Progenitor cell of endocrine pancreas (in vitro differentiated cells): ENCODE results near the gene CHMP2A. TPM values are rescaled to one million over a fixed set of nuclear protein-coding genes. Genes with fewer than 3 reads are reported as not detected.

Source experiments
- DNase-seq: peaks from one replicate; pipeline ENCODE4 v3.0.0; 2021; ENCODE audit warnings: low spot score; ENCODE audit not compliant: unreplicated experiment
- H3K27ac Mint-ChIP-seq: 2 replicates; pipeline ENCODE4 v1.8.0; 2021; ENCODE audit warnings: mild to moderate bottlenecking, moderate library complexity, mixed read lengths
- H3K27me3 Mint-ChIP-seq: 2 replicates; pipeline ENCODE4 v1.8.0; 2021; ENCODE audit warnings: mixed read lengths
- H3K36me3 Mint-ChIP-seq: 2 replicates; pipeline ENCODE4 v1.8.0; 2022; ENCODE audit warnings: mixed read lengths; ENCODE audit not compliant: insufficient read depth
- H3K4me1 Mint-ChIP-seq: 2 replicates; pipeline ENCODE4 v1.8.0; 2021; ENCODE audit warnings: low read depth, mixed read lengths
- H3K4me3 Mint-ChIP-seq: 2 replicates; pipeline ENCODE4 v1.8.0; 2021; ENCODE audit warnings: low read depth, mild to moderate bottlenecking, moderate library complexity, mixed read lengths
- H3K9me3 Mint-ChIP-seq: 2 replicates; pipeline ENCODE4 v1.8.0; 2021; ENCODE audit warnings: low read depth, mixed read lengths
- total RNA-seq: library from RNA; stranded (reverse); gene quantifications from 2 replicates; pipeline ENCODE4 v1.2.1, GENCODE V29; 2021
- TF ChIP-seq, protein P1 (sequence below): fragments of 200-600 bp; sonication (generic); IDR thresholded peaks from one replicate; pipeline ENCODE4 v1.5.0; 2021; ENCODE audit warnings: antibody characterized with exemption, mild to moderate bottlenecking; ENCODE audit not compliant: unreplicated experiment

The CHMP2A gene
- total RNA-seq, 1 donor from 2014 or later, result 81.5 TPM

DNA sequence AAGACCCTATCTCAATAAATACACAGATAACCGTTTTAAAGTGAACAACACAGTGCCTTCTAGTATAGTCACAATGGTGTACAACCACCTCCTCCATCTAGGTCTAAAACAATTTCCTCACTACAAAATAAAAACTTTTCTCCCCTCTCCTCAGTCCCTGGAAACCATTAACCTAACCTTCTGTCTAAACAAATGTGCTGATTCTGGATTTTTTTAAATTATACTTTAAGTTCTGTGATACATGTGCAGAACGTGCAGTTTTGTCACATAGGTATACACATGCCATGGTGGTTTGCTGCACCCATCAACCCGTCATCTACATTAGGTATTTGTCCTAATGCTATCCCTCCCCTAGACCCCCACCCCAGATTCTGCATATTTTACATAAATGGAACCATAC, 25.5 kb downstream of the CHMP2A start:
- H3K4me3 Mint-ChIP-seq, result no peak overlapping the region
- H3K36me3 Mint-ChIP-seq, result no peaks in the 10 kb centered on the region
- no peak for DNase-seq
- H3K4me1 Mint-ChIP-seq, result no peaks in the 10 kb centered on the region
- no peaks in the 10 kb centered on the region for H3K9me3 Mint-ChIP-seq
- no peak overlapping the region for H3K27ac Mint-ChIP-seq
- peaks cover 5% of the 10 kb centered on the region for H3K27me3 Mint-ChIP-seq
- TF ChIP-seq, protein P1, sequence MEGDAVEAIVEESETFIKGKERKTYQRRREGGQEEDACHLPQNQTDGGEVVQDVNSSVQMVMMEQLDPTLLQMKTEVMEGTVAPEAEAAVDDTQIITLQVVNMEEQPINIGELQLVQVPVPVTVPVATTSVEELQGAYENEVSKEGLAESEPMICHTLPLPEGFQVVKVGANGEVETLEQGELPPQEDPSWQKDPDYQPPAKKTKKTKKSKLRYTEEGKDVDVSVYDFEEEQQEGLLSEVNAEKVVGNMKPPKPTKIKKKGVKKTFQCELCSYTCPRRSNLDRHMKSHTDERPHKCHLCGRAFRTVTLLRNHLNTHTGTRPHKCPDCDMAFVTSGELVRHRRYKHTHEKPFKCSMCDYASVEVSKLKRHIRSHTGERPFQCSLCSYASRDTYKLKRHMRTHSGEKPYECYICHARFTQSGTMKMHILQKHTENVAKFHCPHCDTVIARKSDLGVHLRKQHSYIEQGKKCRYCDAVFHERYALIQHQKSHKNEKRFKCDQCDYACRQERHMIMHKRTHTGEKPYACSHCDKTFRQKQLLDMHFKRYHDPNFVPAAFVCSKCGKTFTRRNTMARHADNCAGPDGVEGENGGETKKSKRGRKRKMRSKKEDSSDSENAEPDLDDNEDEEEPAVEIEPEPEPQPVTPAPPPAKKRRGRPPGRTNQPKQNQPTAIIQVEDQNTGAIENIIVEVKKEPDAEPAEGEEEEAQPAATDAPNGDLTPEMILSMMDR, result no peak

DNA sequence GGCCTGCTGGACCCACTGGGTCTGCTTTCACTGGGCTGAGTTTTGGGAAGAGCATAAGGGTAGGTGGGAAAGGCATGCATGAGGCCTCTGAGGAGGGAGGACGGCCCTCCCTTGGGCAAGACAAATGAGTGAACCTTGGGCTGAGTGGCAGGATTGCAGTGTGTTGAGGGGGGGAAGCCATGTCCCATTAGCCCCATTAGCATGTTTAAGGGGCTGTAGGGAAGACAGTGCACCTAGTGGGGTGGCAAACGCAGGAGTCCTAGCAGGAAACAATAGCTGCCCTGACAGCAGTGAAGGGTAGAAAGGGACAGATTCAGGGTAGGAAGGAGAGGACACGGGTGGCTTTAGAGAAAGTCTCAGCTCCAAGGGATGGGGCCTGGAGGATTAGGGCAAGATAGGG, 32.2 kb downstream of the CHMP2A start:
- no peak for DNase-seq
- Mint-ChIP-seq H3K27me3 (no peaks in the 10 kb centered on the region), H3K27ac (no peak overlapping the region), H3K4me1 (peaks cover 24% of the 10 kb centered on the region), H3K4me3 (no peak overlapping the region), H3K36me3 (no peaks in the 10 kb centered on the region), H3K9me3 (no peaks in the 10 kb centered on the region)
- TF ChIP-seq, protein P1, result no peak

DNA sequence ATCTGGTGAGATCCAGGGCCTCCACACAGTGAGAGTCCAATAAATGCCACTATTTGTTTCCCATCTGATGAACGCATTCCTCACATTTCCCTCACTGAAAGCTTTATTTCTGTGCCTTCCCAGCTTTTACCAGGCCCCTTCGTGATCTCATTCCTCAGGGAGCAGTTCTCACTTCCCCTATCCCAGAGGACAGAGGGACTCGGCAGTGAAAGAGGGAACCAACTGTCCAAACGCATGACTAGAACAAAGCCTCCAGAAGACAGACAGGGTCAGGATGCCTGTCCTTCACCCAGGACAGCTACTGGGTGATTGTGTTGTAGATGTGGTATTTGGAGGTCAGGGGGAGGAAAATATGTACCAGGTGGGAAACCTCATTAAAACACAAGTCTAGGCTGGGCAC, 33.3 kb downstream of the CHMP2A start:
- no peaks in the 10 kb centered on the region for H3K9me3 Mint-ChIP-seq
- peak overlapping the region; percentile 96 for H3K27ac Mint-ChIP-seq
- peak overlapping the region; percentile 61 for H3K4me3 Mint-ChIP-seq
- peaks cover 24% of the 10 kb centered on the region for H3K4me1 Mint-ChIP-seq
- H3K27me3 Mint-ChIP-seq, result no peaks in the 10 kb centered on the region
- TF ChIP-seq, protein P1, result no peak
- H3K36me3 Mint-ChIP-seq, result no peaks in the 10 kb centered on the region
- no peak for DNase-seq

DNA sequence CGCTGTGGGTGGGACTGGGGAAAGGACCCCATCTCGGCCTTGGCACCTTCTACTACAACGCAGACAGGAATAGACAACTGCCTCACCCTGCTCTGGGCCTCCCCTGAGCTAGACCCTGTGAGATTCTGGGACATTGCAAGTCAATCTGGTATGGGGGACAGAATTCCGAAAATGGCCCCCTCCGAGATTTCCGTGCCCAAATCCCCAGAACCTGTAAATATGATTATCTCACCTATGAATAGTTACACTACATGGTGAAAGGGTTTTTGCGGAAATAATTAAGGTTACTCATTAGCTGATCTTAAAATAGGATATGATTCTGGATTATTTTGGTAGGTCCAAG, 34.7 kb downstream of the CHMP2A start:
- Mint-ChIP-seq H3K4me1 (peaks cover 29% of the 10 kb centered on the region), H3K9me3 (no peaks in the 10 kb centered on the region), H3K27me3 (no peaks in the 10 kb centered on the region), H3K4me3 (peak overlapping the region; percentile 97), H3K36me3 (peaks cover 3% of the 10 kb centered on the region), H3K27ac (peak overlapping the region; percentile 99)
- no peak for DNase-seq
- TF ChIP-seq, protein P1, result no peak

DNA sequence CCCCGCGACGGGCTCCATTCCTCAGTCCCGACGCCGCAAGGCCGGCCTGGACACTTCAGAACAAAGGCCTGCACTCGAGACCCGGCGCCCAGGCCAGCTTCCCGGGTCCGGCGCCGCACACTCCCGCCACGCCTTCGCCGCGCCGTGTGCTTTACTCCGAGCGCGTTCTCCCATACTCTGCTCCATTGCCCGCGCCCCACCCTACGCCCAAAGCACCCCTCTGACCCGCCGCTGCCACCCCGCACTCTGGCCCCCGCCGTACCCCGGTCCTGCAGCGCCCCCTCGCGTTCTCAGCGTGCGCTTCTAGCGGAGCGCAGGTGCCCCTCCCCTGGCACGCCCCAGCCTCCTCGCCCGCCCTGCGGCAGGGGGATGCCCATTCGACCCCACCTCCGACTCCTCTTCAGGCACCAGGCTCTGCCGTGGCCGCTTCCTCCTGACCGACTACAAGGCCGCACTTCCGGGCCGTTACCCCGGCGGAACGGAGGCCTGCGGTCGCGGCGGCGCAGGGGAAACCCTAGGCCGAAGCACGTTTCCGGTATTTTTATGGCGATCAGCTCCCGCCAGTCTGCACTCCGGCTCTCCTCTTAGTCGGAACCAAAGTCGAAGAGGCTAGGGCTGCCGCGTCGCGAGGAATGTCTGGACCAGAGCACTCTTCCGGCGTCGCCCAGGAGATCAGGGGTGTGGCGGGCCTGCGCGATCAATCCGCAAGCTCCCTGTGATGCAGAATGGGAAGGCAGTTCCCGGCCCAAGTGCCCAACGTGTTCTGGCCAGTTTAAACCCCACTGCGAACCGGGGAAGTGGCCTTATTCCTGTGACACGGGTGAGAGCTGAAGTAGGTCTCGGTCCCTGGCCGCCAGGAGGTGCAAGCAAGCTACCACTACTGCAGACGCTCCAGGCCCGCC, 35.3 kb downstream of the CHMP2A start, which contains the start of gene ZBTB45:
Gene ZBTB45 (minus strand): TSS at position 456 of the 902 bp plus-strand sequence. CDS start 2,137 bp downstream, outside the sequence.
- peak; percentile 89 for DNase-seq
- H3K4me1 Mint-ChIP-seq, result peaks cover 31% of the 10 kb centered on the region
- no peaks in the 10 kb centered on the region for H3K9me3 Mint-ChIP-seq
- no peaks in the 10 kb centered on the region for H3K27me3 Mint-ChIP-seq
- peaks cover 3% of the 10 kb centered on the region for H3K36me3 Mint-ChIP-seq
- H3K4me3 Mint-ChIP-seq, result peak within 1 kb of the TSS; percentile 97
- TF ChIP-seq, protein P1, result peak; percentile 56
- peak within 1 kb of the TSS; percentile 99 for H3K27ac Mint-ChIP-seq
